ENCODE measurements around the gene CFAP91. TPM values are rescaled to one million over a fixed set of nuclear protein-coding genes. Genes with fewer than 3 reads are reported as not detected.

CFAP91 gene
- total RNA-seq, 4 donors from 2014 or later: 11.4 to 23.7 (median 15.8) TPM

- TF ChIP-seq EP300 (IDR thresholded peaks at IDR 0.05) (no peak), CTCF (IDR thresholded peaks at IDR 0.05) (no peak), POLR2A (IDR thresholded peaks at IDR 0.05) (no peak)
- no peak overlapping the region for H3K4me3 ChIP-seq
- H3K4me1 ChIP-seq: peaks cover 0 to 8% (median 0%) of the 10 kb centered on the region in 4 donors
- no peak overlapping the region for H3K27ac ChIP-seq
- H3K27me3 ChIP-seq: no peaks in the 10 kb centered on the region
- 85 to 87% methylated on average over 5 of the region's 5 CpGs for WGBS, 2 donors
- no peaks in the 10 kb centered on the region for H3K36me3 ChIP-seq
- H3K9me3 ChIP-seq: no peaks in the 10 kb centered on the region
- DNase-seq (ENCODE audit: low spot score in 2 of 2): no peak
Observed at GRCh38 chr3:119697394-119697793, 5.4 kb upstream of the CFAP91 start.

GRCh38 chr3:119700269-119700919 lies 2.4 kb upstream of the CFAP91 start:
- H3K36me3 ChIP-seq: no peaks in the 10 kb centered on the region
- H3K27ac ChIP-seq: no peak overlapping the region
- H3K4me1 ChIP-seq: peaks cover 0 to 23% (median 0%) of the 10 kb centered on the region in 4 donors
- no peak overlapping the region for H3K4me3 ChIP-seq
- no peaks in the 10 kb centered on the region for H3K9me3 ChIP-seq
- no peak for TF ChIP-seq EP300 (IDR thresholded peaks at IDR 0.05)
- no peak for TF ChIP-seq POLR2A (IDR thresholded peaks at IDR 0.05)
- no peak for TF ChIP-seq CTCF (IDR thresholded peaks at IDR 0.05)
- no peak for DNase-seq (ENCODE audit: low spot score in 2 of 2)
- no peaks in the 10 kb centered on the region for H3K27me3 ChIP-seq
- WGBS, 2 donors: 84 to 95% methylated on average over 4 of the region's 4 CpGs

GRCh38 chr3:119700920-119701734 lies 1.7 kb upstream of the CFAP91 start:
- TF ChIP-seq EP300 (IDR thresholded peaks at IDR 0.05): no peak
- TF ChIP-seq CTCF (IDR thresholded peaks at IDR 0.05): no peak
- no peak for TF ChIP-seq POLR2A (IDR thresholded peaks at IDR 0.05)
- Histone ChIP-seq H3K27me3 (no peaks in the 10 kb centered on the region), H3K36me3 (no peaks in the 10 kb centered on the region), H3K4me3 (no peak overlapping the region), H3K4me1 (peaks cover 0 to 23% (median 0%) of the 10 kb centered on the region in 4 donors), H3K9me3 (no peaks in the 10 kb centered on the region), H3K27ac (no peak overlapping the region)
- DNase-seq (ENCODE audit: low spot score in 2 of 2): no peak
- 86 to 92% methylated on average over 9 to 22 of the region's 22 CpGs for WGBS, 2 donors

- DNase-seq (ENCODE audit: low spot score in 2 of 2): no peak
- peak overlapping the region in 3 of 4 donors; percentile 61 to 71 (median 66) for H3K4me3 ChIP-seq
- 58 to 67% methylated on average over 8 of the region's 8 CpGs for WGBS, 2 donors
- H3K27ac ChIP-seq: peak overlapping the region in 2 of 4 donors; percentile 84 to 87
- H3K4me1 ChIP-seq: peaks cover 0 to 23% (median 0%) of the 10 kb centered on the region in 4 donors
- no peaks in the 10 kb centered on the region for H3K36me3 ChIP-seq
- TF ChIP-seq CTCF (IDR thresholded peaks at IDR 0.05): no peak
- no peak for TF ChIP-seq EP300 (IDR thresholded peaks at IDR 0.05)
- no peak for TF ChIP-seq POLR2A (IDR thresholded peaks at IDR 0.05)
- H3K9me3 ChIP-seq: no peaks in the 10 kb centered on the region
- no peaks in the 10 kb centered on the region for H3K27me3 ChIP-seq
Observed at GRCh38 chr3:119703820-119704531, 1.2 kb downstream of the CFAP91 start.

Data from tibial nerve (tissue), 4 donors.